ENCODE measurements around the gene SLC1A4. TPM values are rescaled to one million over a fixed set of nuclear protein-coding genes. Genes with fewer than 3 reads are reported as not detected.
"Not testable (repeated sequence)": the region's sequence is repeated elsewhere in the genome, so short reads cannot be mapped to it uniquely, and the experiment has no call there.

Gene SLC1A4
- total RNA-seq, 1 donor from 2014 or later = 139 TPM

- H3K27ac Mint-ChIP-seq (ENCODE audit: unreplicated experiment) = no peak overlapping the region
- TF ChIP-seq CTCF (IDR thresholded peaks at IDR 0.05) = peak; percentile 55
- peaks cover 52% of the 10 kb centered on the region for H3K36me3 Mint-ChIP-seq (ENCODE audit: low read depth)
- no peak overlapping the region for H3K4me3 Mint-ChIP-seq (ENCODE audit: unreplicated experiment)
- no peaks in the 10 kb centered on the region for H3K27me3 Mint-ChIP-seq (ENCODE audit: low read depth)
- H3K9me3 Mint-ChIP-seq (ENCODE audit: low read depth) = no peaks in the 10 kb centered on the region
- no peak for DNase-seq (ENCODE audit: low spot score)
- H3K4me1 Mint-ChIP-seq (ENCODE audit: low read depth) = peaks cover 23% of the 10 kb centered on the region
Observed at GRCh38 chr2:65017335-65017734, 28.1 kb downstream of the SLC1A4 start.

GRCh38 chr2:65018141-65018582 is 29.0 kb downstream of the SLC1A4 start:
- Mint-ChIP-seq H3K9me3 (ENCODE audit: low read depth) (no peaks in the 10 kb centered on the region), H3K27ac (ENCODE audit: unreplicated experiment) (no peak overlapping the region), H3K36me3 (ENCODE audit: low read depth) (peaks cover 57% of the 10 kb centered on the region), H3K27me3 (ENCODE audit: low read depth) (no peaks in the 10 kb centered on the region), H3K4me1 (ENCODE audit: low read depth) (peaks cover 24% of the 10 kb centered on the region), H3K4me3 (ENCODE audit: unreplicated experiment) (no peak overlapping the region)
- no peak for DNase-seq (ENCODE audit: low spot score)
- no peak for TF ChIP-seq CTCF (IDR thresholded peaks at IDR 0.05)

GRCh38 chr2:65019010-65019409 is 29.8 kb downstream of the SLC1A4 start:
- no peak for TF ChIP-seq CTCF (IDR thresholded peaks at IDR 0.05)
- Mint-ChIP-seq H3K36me3 (ENCODE audit: low read depth) (peaks cover 55% of the 10 kb centered on the region), H3K27ac (ENCODE audit: unreplicated experiment) (no peak overlapping the region), H3K27me3 (ENCODE audit: low read depth) (no peaks in the 10 kb centered on the region), H3K4me3 (ENCODE audit: unreplicated experiment) (no peak overlapping the region), H3K9me3 (ENCODE audit: low read depth) (no peaks in the 10 kb centered on the region), H3K4me1 (ENCODE audit: low read depth) (peaks cover 32% of the 10 kb centered on the region)
- no peak for DNase-seq (ENCODE audit: low spot score)

GRCh38 chr2:65019675-65020195 is 30.5 kb downstream of the SLC1A4 start:
- TF ChIP-seq CTCF (IDR thresholded peaks at IDR 0.05) = no peak
- Mint-ChIP-seq H3K36me3 (ENCODE audit: low read depth) (peaks cover 53% of the 10 kb centered on the region), H3K27ac (ENCODE audit: unreplicated experiment) (no peak overlapping the region), H3K27me3 (ENCODE audit: low read depth) (no peaks in the 10 kb centered on the region), H3K4me3 (ENCODE audit: unreplicated experiment) (no peak overlapping the region), H3K9me3 (ENCODE audit: low read depth) (no peaks in the 10 kb centered on the region), H3K4me1 (ENCODE audit: low read depth) (peaks cover 38% of the 10 kb centered on the region)
- no peak for DNase-seq (ENCODE audit: low spot score)

GRCh38 chr2:65020251-65020650 is 31.1 kb downstream of the SLC1A4 start:
- Mint-ChIP-seq H3K36me3 (ENCODE audit: low read depth) (peaks cover 49% of the 10 kb centered on the region), H3K4me1 (ENCODE audit: low read depth) (peaks cover 33% of the 10 kb centered on the region)
- H3K9me3 Mint-ChIP-seq (ENCODE audit: low read depth); H3K27ac Mint-ChIP-seq (ENCODE audit: unreplicated experiment); H3K27me3 Mint-ChIP-seq (ENCODE audit: low read depth); H3K4me3 Mint-ChIP-seq (ENCODE audit: unreplicated experiment); DNase-seq (ENCODE audit: low spot score): not testable (repeated sequence)

GRCh38 chr2:65020943-65021528 is 31.8 kb downstream of the SLC1A4 start:
- H3K27ac Mint-ChIP-seq (ENCODE audit: unreplicated experiment) = no peak overlapping the region
- no peaks in the 10 kb centered on the region for H3K27me3 Mint-ChIP-seq (ENCODE audit: low read depth)
- H3K4me3 Mint-ChIP-seq (ENCODE audit: unreplicated experiment) = no peak overlapping the region
- no peak for DNase-seq (ENCODE audit: low spot score)
- peaks cover 47% of the 10 kb centered on the region for H3K36me3 Mint-ChIP-seq (ENCODE audit: low read depth)
- peaks cover 29% of the 10 kb centered on the region for H3K4me1 Mint-ChIP-seq (ENCODE audit: low read depth)
- TF ChIP-seq CTCF (IDR thresholded peaks at IDR 0.05) = no peak
- H3K9me3 Mint-ChIP-seq (ENCODE audit: low read depth) = no peaks in the 10 kb centered on the region

Data from chondrocyte (in vitro differentiated cells).